GM12891 (cell line): Measurements from ENCODE around the gene SDR9C7.

Experiments used
- PAX5 ChIP-seq: IDR thresholded peaks from 2 replicates; pipeline ENCODE4 v1.6.1; 2011; ENCODE audit warnings: low read length, moderate library complexity, mild to moderate bottlenecking; ENCODE audit not compliant: insufficient read depth, severe bottlenecking
- POLR2A ChIP-seq: IDR thresholded peaks from 2 replicates; pipeline ENCODE4 v1.6.1; 2011; ENCODE audit warnings: low read depth, low read length, control low read depth
- POLR2AphosphoS5 ChIP-seq: IDR thresholded peaks from 2 replicates; pipeline ENCODE4 v1.6.1; 2011; ENCODE audit warnings: low read depth, low read length, control low read depth
- POU2F2 ChIP-seq: IDR thresholded peaks from 2 replicates; pipeline ENCODE4 v1.6.1; 2011; ENCODE audit warnings: low read depth, mild to moderate bottlenecking, control low read depth, low read length, moderate library complexity
- SPI1 ChIP-seq: IDR thresholded peaks from 2 replicates; pipeline ENCODE4 v1.6.1; 2011; ENCODE audit warnings: low read depth, low read length, control low read depth
- TAF1 ChIP-seq: IDR thresholded peaks from 2 replicates; pipeline ENCODE4 v1.6.1; 2011; ENCODE audit warnings: low read depth, low read length, control low read depth

DNA sequence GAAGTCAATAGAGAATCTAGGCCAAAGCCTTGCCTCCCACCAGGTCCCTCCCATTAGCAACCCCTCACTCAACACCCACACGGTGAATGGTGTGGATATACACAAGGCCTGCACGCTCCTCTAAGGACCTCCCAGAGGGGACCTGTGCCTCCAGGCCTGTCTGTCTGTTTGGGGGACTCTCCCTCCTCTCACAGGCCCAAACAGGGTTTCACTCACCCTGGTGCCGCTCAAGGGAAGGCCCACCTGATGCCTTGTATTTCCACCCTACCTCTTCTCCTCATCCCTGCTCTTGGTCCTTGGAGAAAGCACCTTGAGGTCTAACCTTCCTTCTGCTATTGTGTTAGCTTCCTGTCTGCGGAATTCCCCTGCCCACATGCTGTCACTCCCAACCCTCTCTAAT is 4.4 kb downstream of the SDR9C7 start:
- TF ChIP-seq POLR2AphosphoS5, result no peak
- TF ChIP-seq POLR2A, result no peak
- no peak for TF ChIP-seq TAF1
- no peak for TF ChIP-seq SPI1
- TF ChIP-seq POU2F2, result no peak
- no peak for TF ChIP-seq PAX5
